Measurements from ENCODE around the gene GMPPB.
A peak's percentile ranks its signal among the peaks of the same experiment; 100 is the strongest.

GMPPB gene

GRCh38 chr3:49729966-49730609 lies 6.3 kb upstream of the GMPPB start:
- no peak for DNase-seq (ENCODE audit: low read depth)

GRCh38 chr3:49727924-49728361 lies 4.2 kb upstream of the GMPPB start:
- no peak for DNase-seq (ENCODE audit: low read depth)

- DNase-seq (ENCODE audit: low read depth): no peak
Observed at GRCh38 chr3:49727154-49727923, 3.6 kb upstream of the GMPPB start.

- no peak for DNase-seq (ENCODE audit: low read depth)
Observed at GRCh38 chr3:49725906-49726681, 2.3 kb upstream of the GMPPB start.

GRCh38 chr3:49724586-49724985 lies 835 bp upstream of the GMPPB start:
- DNase-seq (ENCODE audit: low read depth): no peak

- DNase-seq (ENCODE audit: low read depth): peak; percentile 38
Observed at GRCh38 chr3:49723296-49723627, 489 bp downstream of the GMPPB start.

GRCh38 chr3:49722896-49723295 lies 855 bp downstream of the GMPPB start:
- DNase-seq (ENCODE audit: low read depth): no peak

GRCh38 chr3:49721896-49722781 lies 1.6 kb downstream of the GMPPB start:
- no peak for DNase-seq (ENCODE audit: low read depth)

- no peak for DNase-seq (ENCODE audit: low read depth)
Observed at GRCh38 chr3:49721596-49721895, 2.2 kb downstream of the GMPPB start.

GRCh38 chr3:49720855-49721595 lies 2.7 kb downstream of the GMPPB start:
- no peak for DNase-seq (ENCODE audit: low read depth)

- peak; percentile 84 for DNase-seq (ENCODE audit: low read depth)
Observed at GRCh38 chr3:49719214-49719884, 4.4 kb downstream of the GMPPB start, which contains the start of gene AMIGO3. TSS of gene AMIGO3 (minus strand) at chr3:49719684. CDS start at chr3:49719465, 219 bp downstream.

GRCh38 chr3:49718858-49719213 lies 4.9 kb downstream of the GMPPB start:
- no peak for DNase-seq (ENCODE audit: low read depth)

GRCh38 chr3:49717959-49718857 lies 5.5 kb downstream of the GMPPB start:
- DNase-seq (ENCODE audit: low read depth): no peak

- DNase-seq (ENCODE audit: low read depth): no peak
Observed at GRCh38 chr3:49717211-49717958, 6.4 kb downstream of the GMPPB start.

- no peak for DNase-seq (ENCODE audit: low read depth)
Observed at GRCh38 chr3:49716691-49717210, 7.0 kb downstream of the GMPPB start.

GRCh38 chr3:49716169-49716568 lies 7.6 kb downstream of the GMPPB start:
- no peak for DNase-seq (ENCODE audit: low read depth)

- no peak for DNase-seq (ENCODE audit: low read depth)
Observed at GRCh38 chr3:49715611-49716121, 8.1 kb downstream of the GMPPB start.

GRCh38 chr3:49714728-49715550 lies 8.8 kb downstream of the GMPPB start:
- DNase-seq (ENCODE audit: low read depth): no peak
